GM23338 (cell line): ENCODE measurements around the gene PLXNC1. TPM values are rescaled to one million over a fixed set of nuclear protein-coding genes. Genes with fewer than 3 reads are reported as not detected.

Experiments
- ATAC-seq: fragments of 200-7000 bp; cut with Tn5 transposase; 3 replicates; pipeline ENCODE4 v1.9.1; 2020
- DNase-seq: peaks from one replicate; pipeline ENCODE4 v3.0.0-alpha.2; 2015; ENCODE audit warnings: low spot score
- H2AFZ ChIP-seq: fragments of 200-600 bp; sonication (generic); 2 replicates; pipeline ENCODE4 v1.8.0; 2016; ENCODE audit warnings: antibody characterized with exemption, mild to moderate bottlenecking, moderate library complexity
- H3F3A ChIP-seq: fragments of 200-600 bp; sonication (generic); replicated peaks from 2 replicates; pipeline ENCODE4 v1.8.0; 2017; ENCODE audit warnings: antibody characterized with exemption, mixed run types, low read depth
- H3K27ac ChIP-seq: fragments of 200-600 bp; sonication (generic); 2 replicates; pipeline ENCODE4 v1.6.1; 2016; ENCODE audit warnings: low read depth
- H3K27me3 ChIP-seq: fragments of 200-600 bp; sonication (generic); 2 replicates; pipeline ENCODE4 v1.8.0; 2016; ENCODE audit warnings: mild to moderate bottlenecking, mixed run types, moderate library complexity; ENCODE audit not compliant: insufficient read depth
- H3K36me3 ChIP-seq: fragments of 200-600 bp; sonication (generic); 2 replicates; pipeline ENCODE4 v1.8.0; 2016; ENCODE audit warnings: mild to moderate bottlenecking; ENCODE audit not compliant: insufficient read depth
- H3K4me1 ChIP-seq: fragments of 200-600 bp; sonication (generic); 2 replicates; pipeline ENCODE4 v1.8.0; 2016; ENCODE audit warnings: mild to moderate bottlenecking, moderate library complexity; ENCODE audit not compliant: insufficient read depth
- H3K4me2 ChIP-seq: fragments of 200-600 bp; sonication (generic); 2 replicates; pipeline ENCODE4 v1.7.1; 2017; ENCODE audit warnings: mixed run types
- H3K4me3 ChIP-seq: fragments of 200-600 bp; sonication (generic); 2 replicates; pipeline ENCODE4 v1.6.1; 2016; ENCODE audit warnings: mixed run types
- H3K79me2 ChIP-seq: fragments of 200-600 bp; sonication (generic); replicated peaks from 2 replicates; pipeline ENCODE4 v1.8.0; 2017; ENCODE audit warnings: mild to moderate bottlenecking; ENCODE audit not compliant: insufficient read depth
- H3K9me2 ChIP-seq: fragments of 200-600 bp; sonication (generic); 2 replicates; pipeline ENCODE4 v1.8.0; 2017; ENCODE audit not compliant: insufficient read depth
- H4K20me1 ChIP-seq: fragments of 200-600 bp; sonication (generic); replicated peaks from 2 replicates; pipeline ENCODE4 v1.8.0; 2017; ENCODE audit warnings: mild to moderate bottlenecking; ENCODE audit not compliant: insufficient read depth
- H3K27ac Mint-ChIP-seq: 2 replicates; pipeline ENCODE4 v1.8.0; 2020; ENCODE audit warnings: inconsistent platforms, mild to moderate bottlenecking, moderate library complexity, mixed read lengths
- H3K27me3 Mint-ChIP-seq: 3 replicates; pipeline ENCODE4 v1.8.0; 2022; ENCODE audit warnings: low read depth, mild to moderate bottlenecking, moderate library complexity, mixed read lengths, inconsistent platforms; ENCODE audit not compliant: insufficient read depth, poor library complexity
- H3K36me3 Mint-ChIP-seq: 3 replicates; pipeline ENCODE4 v1.8.0; 2021; ENCODE audit warnings: low read depth, mild to moderate bottlenecking, inconsistent platforms, moderate library complexity, mixed read lengths
- H3K4me1 Mint-ChIP-seq: 3 replicates; pipeline ENCODE4 v1.8.0; 2020; ENCODE audit warnings: mild to moderate bottlenecking, inconsistent platforms, mixed read lengths
- H3K4me3 Mint-ChIP-seq: 3 replicates; pipeline ENCODE4 v1.8.0; 2021; ENCODE audit warnings: moderate library complexity, mild to moderate bottlenecking, inconsistent platforms, mixed read lengths
- H3K9me3 Mint-ChIP-seq: 3 replicates; pipeline ENCODE4 v1.8.0; 2020; ENCODE audit warnings: moderate library complexity, mild to moderate bottlenecking, inconsistent platforms, mixed read lengths
- EZH2phosphoT487 ChIP-seq: fragments of 200-600 bp; sonication (generic); IDR thresholded peaks from one replicate; pipeline ENCODE4 v1.8.1; 2018; ENCODE audit warnings: antibody characterized with exemption; ENCODE audit not compliant: unreplicated experiment
- JUNB ChIP-seq: IDR thresholded peaks from one replicate; pipeline ENCODE4 v1.6.1; 2016; ENCODE audit warnings: antibody characterized with exemption; ENCODE audit not compliant: unreplicated experiment
- NANOG ChIP-seq: IDR thresholded peaks from 2 replicates; pipeline ENCODE4 v1.6.1; 2016; ENCODE audit warnings: antibody characterized with exemption, borderline replicate concordance
- REST ChIP-seq: IDR thresholded peaks from one replicate; pipeline ENCODE4 v1.6.1; 2018; ENCODE audit warnings: antibody characterized with exemption; ENCODE audit not compliant: unreplicated experiment
- ZNF114 ChIP-seq: fragments of 250-450 bp; sonication (Bioruptor Pico); IDR thresholded peaks from 2 replicates; pipeline ENCODE4 v1.5.0; 2020; ENCODE audit warnings: mild to moderate bottlenecking, moderate library complexity
- ZNF331 ChIP-seq: fragments of 250-450 bp; sonication (Bioruptor Pico); IDR thresholded peaks from 2 replicates; pipeline ENCODE4 v1.5.0; 2020; ENCODE audit warnings: low read depth, mild to moderate bottlenecking, moderate library complexity
- polyA plus RNA-seq: library from polyadenylated mRNA; unstranded; fragments of >200 nt; fragmentation: Nextera tagmentation; extraction: Ambion mirVana; gene quantifications from 2 replicates; pipeline ENCODE4 v1.2.1, GENCODE V29; 2016
- total RNA-seq: library from RNA; depleted of rRNA; stranded (reverse); fragments of >200 nt; shearing (Covaris generic); gene quantifications from 2 replicates; pipeline ENCODE4 v1.2.3, GENCODE V29; 2014
- TF ChIP-seq, protein P1 (sequence below), 2 experiments: fragments of 200-600 bp in 1 of 2; sonication (generic) in 1 of 2; conservative IDR thresholded peaks; 2 replicates each; pipeline versions ENCODE4 v1.5.1 to v1.6.1; 2016 to 2017; ENCODE audit warnings: antibody characterized with exemption in 2 of 2, low read depth in 2 of 2, mild to moderate bottlenecking in 2 of 2, moderate library complexity in 1 of 2
- TF ChIP-seq, protein P2 (sequence below): fragments of 250-450 bp; sonication (Bioruptor Pico); IDR thresholded peaks from 2 replicates; pipeline ENCODE4 v1.5.0; 2020; ENCODE audit warnings: mild to moderate bottlenecking, moderate library complexity

Gene PLXNC1
- total and polyA plus RNA-seq, 2 experiments from 2014 or later: 1.9 to 6.5 TPM

GRCh38 chr12:94206886-94207285 is 58.5 kb downstream of the PLXNC1 start:
- Histone ChIP-seq H4K20me1 (no peaks in the 10 kb centered on the region), H3K4me1 (peaks cover 27% of the 10 kb centered on the region), H3K79me2 (no peaks in the 10 kb centered on the region), H3K27me3 (no peaks in the 10 kb centered on the region), H3F3A (no peaks in the 10 kb centered on the region), H3K4me3 (no peak overlapping the region), H3K36me3 (no peaks in the 10 kb centered on the region), H3K27ac (no peak overlapping the region), H3K4me2 (no peak overlapping the region), H3K9me2 (0 out of 2 replicates have a peak, but pooled peaks cover 3% of the 10 kb centered on the region), H2AFZ (no peak overlapping the region)
- DNase-seq: no peak
- H3K9me3 Mint-ChIP-seq: peaks cover 7% of the 10 kb centered on the region; the same call in 2 of the 3 replicates
- H3K27me3 Mint-ChIP-seq: peaks cover 4% of the 10 kb centered on the region
- TF ChIP-seq EZH2phosphoT487 (no peak), ZNF331 (CRISPR knock-in tag) (no peak), ZNF114 (CRISPR knock-in tag) (no peak), NANOG (no peak), REST (no peak), JUNB (no peak)
- TF ChIP-seq, protein P1, sequence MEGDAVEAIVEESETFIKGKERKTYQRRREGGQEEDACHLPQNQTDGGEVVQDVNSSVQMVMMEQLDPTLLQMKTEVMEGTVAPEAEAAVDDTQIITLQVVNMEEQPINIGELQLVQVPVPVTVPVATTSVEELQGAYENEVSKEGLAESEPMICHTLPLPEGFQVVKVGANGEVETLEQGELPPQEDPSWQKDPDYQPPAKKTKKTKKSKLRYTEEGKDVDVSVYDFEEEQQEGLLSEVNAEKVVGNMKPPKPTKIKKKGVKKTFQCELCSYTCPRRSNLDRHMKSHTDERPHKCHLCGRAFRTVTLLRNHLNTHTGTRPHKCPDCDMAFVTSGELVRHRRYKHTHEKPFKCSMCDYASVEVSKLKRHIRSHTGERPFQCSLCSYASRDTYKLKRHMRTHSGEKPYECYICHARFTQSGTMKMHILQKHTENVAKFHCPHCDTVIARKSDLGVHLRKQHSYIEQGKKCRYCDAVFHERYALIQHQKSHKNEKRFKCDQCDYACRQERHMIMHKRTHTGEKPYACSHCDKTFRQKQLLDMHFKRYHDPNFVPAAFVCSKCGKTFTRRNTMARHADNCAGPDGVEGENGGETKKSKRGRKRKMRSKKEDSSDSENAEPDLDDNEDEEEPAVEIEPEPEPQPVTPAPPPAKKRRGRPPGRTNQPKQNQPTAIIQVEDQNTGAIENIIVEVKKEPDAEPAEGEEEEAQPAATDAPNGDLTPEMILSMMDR (conservative IDR thresholded peaks at IDR 0.05; ENCODE audit: low read depth in 2 of 2): no peak
- TF ChIP-seq, protein P2, sequence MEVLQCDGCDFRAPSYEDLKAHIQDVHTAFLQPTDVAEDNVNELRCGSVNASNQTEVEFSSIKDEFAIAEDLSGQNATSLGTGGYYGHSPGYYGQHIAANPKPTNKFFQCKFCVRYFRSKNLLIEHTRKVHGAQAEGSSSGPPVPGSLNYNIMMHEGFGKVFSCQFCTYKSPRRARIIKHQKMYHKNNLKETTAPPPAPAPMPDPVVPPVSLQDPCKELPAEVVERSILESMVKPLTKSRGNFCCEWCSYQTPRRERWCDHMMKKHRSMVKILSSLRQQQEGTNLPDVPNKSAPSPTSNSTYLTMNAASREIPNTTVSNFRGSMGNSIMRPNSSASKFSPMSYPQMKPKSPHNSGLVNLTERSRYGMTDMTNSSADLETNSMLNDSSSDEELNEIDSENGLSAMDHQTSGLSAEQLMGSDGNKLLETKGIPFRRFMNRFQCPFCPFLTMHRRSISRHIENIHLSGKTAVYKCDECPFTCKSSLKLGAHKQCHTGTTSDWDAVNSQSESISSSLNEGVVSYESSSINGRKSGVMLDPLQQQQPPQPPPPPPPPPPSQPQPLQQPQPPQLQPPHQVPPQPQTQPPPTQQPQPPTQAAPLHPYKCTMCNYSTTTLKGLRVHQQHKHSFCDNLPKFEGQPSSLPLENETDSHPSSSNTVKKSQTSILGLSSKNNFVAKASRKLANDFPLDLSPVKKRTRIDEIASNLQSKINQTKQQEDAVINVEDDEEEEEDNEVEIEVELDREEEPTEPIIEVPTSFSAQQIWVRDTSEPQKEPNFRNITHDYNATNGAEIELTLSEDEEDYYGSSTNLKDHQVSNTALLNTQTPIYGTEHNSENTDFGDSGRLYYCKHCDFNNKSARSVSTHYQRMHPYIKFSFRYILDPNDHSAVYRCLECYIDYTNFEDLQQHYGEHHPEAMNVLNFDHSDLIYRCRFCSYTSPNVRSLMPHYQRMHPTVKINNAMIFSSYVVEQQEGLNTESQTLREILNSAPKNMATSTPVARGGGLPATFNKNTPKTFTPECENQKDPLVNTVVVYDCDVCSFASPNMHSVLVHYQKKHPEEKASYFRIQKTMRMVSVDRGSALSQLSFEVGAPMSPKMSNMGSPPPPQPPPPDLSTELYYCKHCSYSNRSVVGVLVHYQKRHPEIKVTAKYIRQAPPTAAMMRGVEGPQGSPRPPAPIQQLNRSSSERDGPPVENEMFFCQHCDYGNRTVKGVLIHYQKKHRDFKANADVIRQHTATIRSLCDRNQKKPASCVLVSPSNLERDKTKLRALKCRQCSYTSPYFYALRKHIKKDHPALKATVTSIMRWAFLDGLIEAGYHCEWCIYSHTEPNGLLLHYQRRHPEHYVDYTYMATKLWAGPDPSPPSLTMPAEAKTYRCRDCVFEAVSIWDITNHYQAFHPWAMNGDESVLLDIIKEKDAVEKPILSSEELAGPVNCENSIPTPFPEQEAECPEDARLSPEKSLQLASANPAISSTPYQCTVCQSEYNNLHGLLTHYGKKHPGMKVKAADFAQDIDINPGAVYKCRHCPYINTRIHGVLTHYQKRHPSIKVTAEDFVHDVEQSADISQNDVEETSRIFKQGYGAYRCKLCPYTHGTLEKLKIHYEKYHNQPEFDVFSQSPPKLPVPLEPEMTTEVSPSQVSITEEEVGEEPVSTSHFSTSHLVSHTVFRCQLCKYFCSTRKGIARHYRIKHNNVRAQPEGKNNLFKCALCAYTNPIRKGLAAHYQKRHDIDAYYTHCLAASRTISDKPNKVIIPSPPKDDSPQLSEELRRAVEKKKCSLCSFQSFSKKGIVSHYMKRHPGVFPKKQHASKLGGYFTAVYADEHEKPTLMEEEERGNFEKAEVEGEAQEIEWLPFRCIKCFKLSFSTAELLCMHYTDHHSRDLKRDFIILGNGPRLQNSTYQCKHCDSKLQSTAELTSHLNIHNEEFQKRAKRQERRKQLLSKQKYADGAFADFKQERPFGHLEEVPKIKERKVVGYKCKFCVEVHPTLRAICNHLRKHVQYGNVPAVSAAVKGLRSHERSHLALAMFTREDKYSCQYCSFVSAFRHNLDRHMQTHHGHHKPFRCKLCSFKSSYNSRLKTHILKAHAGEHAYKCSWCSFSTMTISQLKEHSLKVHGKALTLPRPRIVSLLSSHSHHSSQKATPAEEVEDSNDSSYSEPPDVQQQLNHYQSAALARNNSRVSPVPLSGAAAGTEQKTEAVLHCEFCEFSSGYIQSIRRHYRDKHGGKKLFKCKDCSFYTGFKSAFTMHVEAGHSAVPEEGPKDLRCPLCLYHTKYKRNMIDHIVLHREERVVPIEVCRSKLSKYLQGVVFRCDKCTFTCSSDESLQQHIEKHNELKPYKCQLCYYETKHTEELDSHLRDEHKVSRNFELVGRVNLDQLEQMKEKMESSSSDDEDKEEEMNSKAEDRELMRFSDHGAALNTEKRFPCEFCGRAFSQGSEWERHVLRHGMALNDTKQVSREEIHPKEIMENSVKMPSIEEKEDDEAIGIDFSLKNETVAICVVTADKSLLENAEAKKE (CRISPR knock-in tag): no peak
- H3K4me3 Mint-ChIP-seq: no peak overlapping the region
- peaks cover 6% of the 10 kb centered on the region; the same call in 2 of the 3 replicates for H3K36me3 Mint-ChIP-seq
- ATAC-seq: no peak
- H3K27ac Mint-ChIP-seq: no peak overlapping the region
- peaks cover 22% of the 10 kb centered on the region for H3K4me1 Mint-ChIP-seq
